ENCODE data around the gene ASB7.

DNA sequence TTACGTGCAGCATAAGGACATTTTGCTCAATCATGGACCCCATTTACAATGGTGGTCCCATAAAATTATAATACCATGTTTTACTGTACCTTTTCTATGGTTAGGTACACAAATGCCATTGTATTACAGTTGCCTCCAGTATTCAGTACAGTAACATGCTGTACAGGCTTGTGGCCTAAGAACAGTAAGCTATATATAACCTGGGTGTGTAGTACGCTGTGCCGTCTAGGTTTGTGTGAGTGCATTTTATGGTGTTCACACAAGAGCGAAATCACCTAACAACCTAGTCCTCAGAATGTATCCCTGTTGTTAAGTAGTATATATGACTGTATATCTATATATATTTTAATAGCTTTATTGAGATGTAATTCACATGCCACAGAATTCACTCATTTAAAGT is 12.5 kb downstream of the ASB7 start:
- TF ChIP-seq, protein P1, sequence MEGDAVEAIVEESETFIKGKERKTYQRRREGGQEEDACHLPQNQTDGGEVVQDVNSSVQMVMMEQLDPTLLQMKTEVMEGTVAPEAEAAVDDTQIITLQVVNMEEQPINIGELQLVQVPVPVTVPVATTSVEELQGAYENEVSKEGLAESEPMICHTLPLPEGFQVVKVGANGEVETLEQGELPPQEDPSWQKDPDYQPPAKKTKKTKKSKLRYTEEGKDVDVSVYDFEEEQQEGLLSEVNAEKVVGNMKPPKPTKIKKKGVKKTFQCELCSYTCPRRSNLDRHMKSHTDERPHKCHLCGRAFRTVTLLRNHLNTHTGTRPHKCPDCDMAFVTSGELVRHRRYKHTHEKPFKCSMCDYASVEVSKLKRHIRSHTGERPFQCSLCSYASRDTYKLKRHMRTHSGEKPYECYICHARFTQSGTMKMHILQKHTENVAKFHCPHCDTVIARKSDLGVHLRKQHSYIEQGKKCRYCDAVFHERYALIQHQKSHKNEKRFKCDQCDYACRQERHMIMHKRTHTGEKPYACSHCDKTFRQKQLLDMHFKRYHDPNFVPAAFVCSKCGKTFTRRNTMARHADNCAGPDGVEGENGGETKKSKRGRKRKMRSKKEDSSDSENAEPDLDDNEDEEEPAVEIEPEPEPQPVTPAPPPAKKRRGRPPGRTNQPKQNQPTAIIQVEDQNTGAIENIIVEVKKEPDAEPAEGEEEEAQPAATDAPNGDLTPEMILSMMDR (IDR thresholded peaks at IDR 0.05), result no peak
- TF ChIP-seq POLR2A (IDR thresholded peaks at IDR 0.05), result no peak
